GM12864 (cell line): ENCODE results near the gene TNFRSF1B.

Experiments used
- DNase-seq: peaks from one replicate; pipeline ENCODE4 v3.0.0-alpha.2; 2011; ENCODE audit warnings: low read depth
- H3K4me3 ChIP-seq: 2 replicates; pipeline ENCODE4 v1.5.1; 2011; ENCODE audit warnings: mild to moderate bottlenecking, low read depth, low read length, control low read depth
- CTCF ChIP-seq: IDR thresholded peaks from 2 replicates; pipeline ENCODE4 v1.5.1; 2011; ENCODE audit warnings: low read depth, mild to moderate bottlenecking, moderate library complexity, low read length, control low read depth, inconsistent platforms; ENCODE audit errors: missing control alignments

TNFRSF1B gene

GRCh38 chr1:12127206-12127810 is 39.5 kb upstream of the TNFRSF1B start:
- no peak for TF ChIP-seq CTCF
- H3K4me3 ChIP-seq, result no peak overlapping the region
- no peak for DNase-seq

- TF ChIP-seq CTCF, result no peak
- DNase-seq, result no peak
- no peak overlapping the region for H3K4me3 ChIP-seq
These were observed 38.7 kb upstream of the TNFRSF1B start for GRCh38 chr1:12128120-12128519.

GRCh38 chr1:12129624-12130023 is 37.2 kb upstream of the TNFRSF1B start:
- DNase-seq, result no peak
- no peak overlapping the region for H3K4me3 ChIP-seq
- TF ChIP-seq CTCF, result no peak

GRCh38 chr1:12130466-12131130 is 36.2 kb upstream of the TNFRSF1B start:
- H3K4me3 ChIP-seq, result no peak overlapping the region
- no peak for DNase-seq
- no peak for TF ChIP-seq CTCF

- no peak for TF ChIP-seq CTCF
- H3K4me3 ChIP-seq, result no peak overlapping the region
- DNase-seq, result no peak
These were observed 34.7 kb upstream of the TNFRSF1B start for GRCh38 chr1:12132078-12132477.

- H3K4me3 ChIP-seq, result no peak overlapping the region
- TF ChIP-seq CTCF, result no peak
These were observed 32.1 kb upstream of the TNFRSF1B start for GRCh38 chr1:12134716-12135115.

GRCh38 chr1:12135612-12136011 is 31.2 kb upstream of the TNFRSF1B start:
- H3K4me3 ChIP-seq, result no peak overlapping the region
- DNase-seq, result no peak
- TF ChIP-seq CTCF, result no peak

More at GRCh38 chr1:12134716-12135115, 32.1 kb upstream of the TNFRSF1B start:
- no peak for DNase-seq
